NCI-H187 treated with DMSO at 0.1 percent for 48 hours (cell line): ENCODE measurements around the gene PRM2.
A peak's percentile ranks its signal among the peaks of the same experiment; 100 is the strongest.

ENCODE experiments used
- DNase-seq: peaks from one replicate; lab custom pipeline; 2025; lab: John Stamatoyannopoulos, UW

Gene PRM2

GRCh38 chr16:11260596-11260966 lies 15.7 kb downstream of the PRM2 start:
- DNase-seq: no peak

GRCh38 chr16:11259655-11260595 lies 16.4 kb downstream of the PRM2 start:
- no peak for DNase-seq

GRCh38 chr16:11258553-11259492 lies 17.5 kb downstream of the PRM2 start:
- DNase-seq: no peak

- DNase-seq: peak; percentile 36
Measured at GRCh38 chr16:11257131-11257938, 18.9 kb downstream of the PRM2 start.

GRCh38 chr16:11256661-11257130 lies 19.6 kb downstream of the PRM2 start:
- DNase-seq: no peak

GRCh38 chr16:11255737-11256660 lies 20.3 kb downstream of the PRM2 start, which contains the start of gene SOCS1:
Gene SOCS1, minus strand, starts transcription at chr16:11256204. Its CDS starts 726 bp downstream, at chr16:11255478.
- DNase-seq: peak; percentile 33

- no peak for DNase-seq
Measured at GRCh38 chr16:11254913-11255736, 21.2 kb downstream of the PRM2 start.

- no peak for DNase-seq
Measured at GRCh38 chr16:11253995-11254912, 22.0 kb downstream of the PRM2 start.

GRCh38 chr16:11253009-11253994 lies 23.0 kb downstream of the PRM2 start:
- no peak for DNase-seq

GRCh38 chr16:11252482-11252931 lies 23.8 kb downstream of the PRM2 start:
- no peak for DNase-seq

GRCh38 chr16:11251525-11252481 lies 24.5 kb downstream of the PRM2 start:
- DNase-seq: no peak

GRCh38 chr16:11250786-11251524 lies 25.3 kb downstream of the PRM2 start:
- DNase-seq: no peak

GRCh38 chr16:11250091-11250785 lies 26.0 kb downstream of the PRM2 start:
- peak; percentile 10 for DNase-seq

- no peak for DNase-seq
Measured at GRCh38 chr16:11249233-11250061, 26.8 kb downstream of the PRM2 start.
